RWPE1 (cell line): ENCODE results near the gene KLF13.
A peak's percentile ranks its signal among the peaks of the same experiment; 100 is the strongest.

ENCODE experiments used
- CTCF ChIA-PET: fragments of 350-600 bp; sonication (Branson Sonifier 250); formaldehyde crosslinking; extraction: SDS; loops from one replicate; lab custom pipeline; 2021; lab: Yijun Ruan, JAX
- POLR2A ChIA-PET: fragments of 400-600 bp; formaldehyde crosslinking; extraction: SDS; loops from one replicate; lab custom pipeline; 2020; ENCODE audit warnings: antibody characterized with exemption; ENCODE audit not compliant: low non-redundant PET; lab: Yijun Ruan, JAX
- DNase-seq: peaks from one replicate; pipeline ENCODE4 v3.0.0; 2012; ENCODE audit warnings: low spot score
- H3K27ac ChIP-seq: fragments of 450-650 bp; 2 replicates; pipeline ENCODE4 v1.5.1; 2017
- TF ChIP-seq, protein P1 (sequence below): fragments of 450-650 bp; conservative IDR thresholded peaks from 2 replicates; pipeline ENCODE4 v1.5.1; 2017; ENCODE audit warnings: low read depth, mild to moderate bottlenecking

Gene KLF13

DNA sequence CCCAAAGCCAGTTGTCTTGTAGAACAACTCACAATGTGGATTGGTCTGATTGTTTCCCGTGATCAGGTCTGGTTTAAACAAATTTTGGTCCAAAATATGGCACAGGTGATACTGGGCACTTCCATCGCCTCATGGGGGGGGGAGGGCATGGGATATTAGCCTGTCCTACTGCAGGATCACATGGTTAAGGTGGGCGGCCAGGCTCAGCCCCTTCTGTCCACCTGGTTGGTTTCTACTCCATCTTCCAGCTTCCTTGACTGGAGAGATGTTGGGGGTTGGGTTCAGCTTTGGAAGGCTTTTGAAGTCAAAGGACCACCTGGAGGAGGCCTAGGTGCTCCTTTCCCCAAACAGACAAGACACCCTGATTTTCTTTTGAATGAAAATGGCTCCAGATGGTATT lies 7.2 kb downstream of the KLF13 start:
- ChIA-PET CTCF (interaction anchor here (0.5 kb wide), 1 partner anchor 19 kb away, joined by 5 read pairs; no protein-coding TSS in a partner anchor), POLR2A (no interaction called here)
- H3K27ac ChIP-seq = peak overlapping the region; percentile 63
- TF ChIP-seq, protein P1, sequence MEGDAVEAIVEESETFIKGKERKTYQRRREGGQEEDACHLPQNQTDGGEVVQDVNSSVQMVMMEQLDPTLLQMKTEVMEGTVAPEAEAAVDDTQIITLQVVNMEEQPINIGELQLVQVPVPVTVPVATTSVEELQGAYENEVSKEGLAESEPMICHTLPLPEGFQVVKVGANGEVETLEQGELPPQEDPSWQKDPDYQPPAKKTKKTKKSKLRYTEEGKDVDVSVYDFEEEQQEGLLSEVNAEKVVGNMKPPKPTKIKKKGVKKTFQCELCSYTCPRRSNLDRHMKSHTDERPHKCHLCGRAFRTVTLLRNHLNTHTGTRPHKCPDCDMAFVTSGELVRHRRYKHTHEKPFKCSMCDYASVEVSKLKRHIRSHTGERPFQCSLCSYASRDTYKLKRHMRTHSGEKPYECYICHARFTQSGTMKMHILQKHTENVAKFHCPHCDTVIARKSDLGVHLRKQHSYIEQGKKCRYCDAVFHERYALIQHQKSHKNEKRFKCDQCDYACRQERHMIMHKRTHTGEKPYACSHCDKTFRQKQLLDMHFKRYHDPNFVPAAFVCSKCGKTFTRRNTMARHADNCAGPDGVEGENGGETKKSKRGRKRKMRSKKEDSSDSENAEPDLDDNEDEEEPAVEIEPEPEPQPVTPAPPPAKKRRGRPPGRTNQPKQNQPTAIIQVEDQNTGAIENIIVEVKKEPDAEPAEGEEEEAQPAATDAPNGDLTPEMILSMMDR = no peak
- DNase-seq = no peak

- no peak for DNase-seq
These were observed 9.5 kb downstream of the KLF13 start for GRCh38 chr15:31335989-31336592.

DNA sequence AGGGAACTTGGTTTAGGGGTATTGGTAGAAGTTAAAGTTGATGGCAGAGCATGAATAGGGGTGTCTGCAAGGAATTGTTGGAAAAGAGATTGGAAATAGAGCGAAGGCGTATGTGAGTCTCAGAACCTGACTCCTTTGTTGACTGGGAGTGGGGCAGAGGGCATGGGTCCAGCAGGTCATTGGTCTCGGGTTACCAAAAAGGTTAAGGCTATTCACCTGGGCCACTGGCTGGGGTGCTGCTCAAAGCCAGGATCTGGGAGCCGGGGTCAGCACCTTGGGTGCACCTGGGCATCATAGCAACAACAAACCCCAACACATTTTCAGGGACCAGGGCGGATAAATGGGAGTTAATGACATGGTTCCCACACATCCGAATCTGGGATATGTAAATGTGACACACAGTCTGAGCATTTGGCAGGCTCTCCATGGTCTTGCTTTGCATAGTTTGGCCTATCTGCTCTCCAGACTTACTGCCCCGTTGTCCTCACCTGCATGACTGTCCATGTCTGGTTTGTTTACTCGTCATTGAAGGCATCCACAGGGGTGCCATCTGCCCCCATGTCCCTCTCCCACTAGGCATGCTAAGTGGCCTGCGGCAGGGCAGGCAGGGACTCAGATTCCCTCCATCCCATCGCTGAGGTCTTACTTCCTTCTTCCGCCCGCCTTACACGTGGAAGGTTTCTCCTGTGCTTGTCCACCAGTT lies 10.1 kb downstream of the KLF13 start:
- POLR2A ChIA-PET = no interaction called here

More at GRCh38 chr15:31335989-31336592, 9.5 kb downstream of the KLF13 start:
- H3K27ac ChIP-seq = peak overlapping the region; percentile 63
- CTCF ChIA-PET = interaction anchor here (0.7 kb wide), 1 partner anchor 427 kb away, joined by 4 read pairs; no protein-coding TSS in a partner anchor
- POLR2A ChIA-PET = no interaction called here
- TF ChIP-seq, protein P1 = no peak

GRCh38 chr15:31337352-31338031 lies 10.9 kb downstream of the KLF13 start:
- TF ChIP-seq, protein P1 = no peak
- no peak for DNase-seq
- peak overlapping the region; percentile 63 for H3K27ac ChIP-seq
- ChIA-PET CTCF (interaction anchor here (0.5 to 0.7 kb wide), 2 partner anchors 27 to 673 kb away, joined by 3 to 4 read pairs; no protein-coding TSS in a partner anchor), POLR2A (no interaction called here)

More for the DNA sequence above, 10.1 kb downstream of the KLF13 start:
- CTCF ChIA-PET = interaction anchor here (0.7 kb wide), 2 partner anchors 428 to 672 kb away, joined by 3 to 4 read pairs; no protein-coding TSS in a partner anchor
- TF ChIP-seq, protein P1 = no peak
- peak overlapping the region; percentile 63 for H3K27ac ChIP-seq
- no peak for DNase-seq

GRCh38 chr15:31338318-31338878 lies 11.8 kb downstream of the KLF13 start:
- TF ChIP-seq, protein P1 = no peak
- CTCF ChIA-PET = interaction anchor here (0.5 to 0.8 kb wide), 3 partner anchors 19 to 27 kb away, joined by 3 to 4 read pairs (median 3); no protein-coding TSS in a partner anchor

More at GRCh38 chr15:31338318-31338878, 11.8 kb downstream of the KLF13 start:
- POLR2A ChIA-PET = interaction anchor here (1.0 kb wide), 1 partner anchor 13 kb away, joined by 3 read pairs; no protein-coding TSS in a partner anchor
- H3K27ac ChIP-seq = peak overlapping the region; percentile 95
- no peak for DNase-seq
